K562 (cell line): Measurements from ENCODE around the gene MPL. TPM values are rescaled to one million over a fixed set of nuclear protein-coding genes. Genes with fewer than 3 reads are reported as not detected.

Source experiments
- ATAC-seq: fragments of 200-7000 bp; cut with Tn5 transposase; 3 replicates; pipeline ENCODE4 v1.9.1; 2020; ENCODE audit warnings: moderate library complexity
- BruUV-seq: library from RNA; stranded (reverse); fragments of 400-500 nt; replicated peaks from 2 replicates; lab custom pipeline; 2021; lab: Mats Ljungman, UMichigan
- CTCF ChIA-PET: fragments of 300-600 bp; formaldehyde crosslinking; extraction: SDS; loops from one replicate; lab custom pipeline; 2021; ENCODE audit warnings: low intra/inter-chr PET ratio; lab: Yijun Ruan, JAX
- POLR2A ChIA-PET: fragments of 300-600, 350-650 bp; sonication (Branson Sonifier 250); formaldehyde crosslinking; extraction: SDS; loops from one replicate; lab custom pipeline; 2021; ENCODE audit warnings: antibody characterized with exemption, inconsistent platforms; lab: Yijun Ruan, JAX
- DNase-seq, 4 experiments: peaks; one replicate each; pipeline versions ENCODE4 v3.0.0 to v3.0.0-alpha.2; 2011 to 2018; ENCODE audit warnings: low spot score in 3 of 4, mixed read lengths in 3 of 4; ENCODE audit errors: extremely low read depth in 1 of 4
- FAIRE-seq: peaks from 2 replicates; lab custom pipeline; 2011; peaks lifted over from hg19 to GRCh38; lab: Jason Lieb, UNC
- H2AFZ ChIP-seq: 2 replicates; pipeline ENCODE4 v1.6.0; 2011; ENCODE audit warnings: low read depth, low read length, control low read depth, inconsistent platforms
- H3K27ac ChIP-seq: fragments of 200-600 bp; 3 replicates; pipeline ENCODE4 v1.8.0; 2011; ENCODE audit warnings: low read depth, mild to moderate bottlenecking, control low read depth, inconsistent platforms, low read length, moderate library complexity, mixed read lengths; ENCODE audit errors: extremely low read depth
- H3K27me3 ChIP-seq, 2 experiments: fragments of 300-600 bp in 1 of 2; 2 replicates in 1 of 2; 3 replicates in 1 of 2; pipeline versions ENCODE4 v1.6.0 to v1.8.0; 2011; ENCODE audit warnings: inconsistent platforms in 2 of 2, low read length in 2 of 2, mild to moderate bottlenecking in 1 of 2, mixed read lengths in 1 of 2, moderate library complexity in 1 of 2; ENCODE audit not compliant: control insufficient read depth in 2 of 2, insufficient read depth in 2 of 2
- H3K36me3 ChIP-seq: fragments of 300-600 bp; 3 replicates; pipeline ENCODE4 v1.8.0; 2011; ENCODE audit warnings: mild to moderate bottlenecking, low read length, inconsistent platforms; ENCODE audit not compliant: control insufficient read depth, insufficient read depth
- H3K4me1 ChIP-seq, 2 experiments: fragments of 200-600 bp in 1 of 2; replicated peaks in 1 of 2; 2 replicates in 1 of 2; 3 replicates in 1 of 2; pipeline versions ENCODE4 v1.5.1 to v1.8.0; 2011; ENCODE audit warnings: inconsistent platforms in 2 of 2, low read length in 2 of 2, mild to moderate bottlenecking in 1 of 2, mixed read lengths in 1 of 2, moderate library complexity in 1 of 2; ENCODE audit not compliant: control insufficient read depth in 2 of 2, insufficient read depth in 2 of 2
- H3K4me2 ChIP-seq: 2 replicates; pipeline ENCODE4 v1.6.1; 2011; ENCODE audit warnings: low read length, control low read depth, inconsistent platforms, mixed read lengths; ENCODE audit not compliant: insufficient read depth
- H3K4me3 ChIP-seq: fragments of 200-600 bp; sonication (generic), shearing (Covaris generic); 2 replicates; pipeline ENCODE4 v1.5.1; 2016; ENCODE audit warnings: control low read depth, inconsistent platforms
- H3K79me2 ChIP-seq: fragments of 200-600 bp; 3 replicates; pipeline ENCODE4 v1.8.0; 2011; ENCODE audit warnings: low read length, inconsistent platforms; ENCODE audit not compliant: control insufficient read depth, insufficient read depth
- H3K9ac ChIP-seq, 2 experiments: 2 replicates each; pipeline versions ENCODE4 v1.6.0 to v1.6.1; 2011; ENCODE audit warnings: low read depth in 2 of 2, low read length in 2 of 2, control low read depth in 1 of 2, inconsistent platforms in 1 of 2, mild to moderate bottlenecking in 1 of 2, mixed read lengths in 1 of 2; ENCODE audit not compliant: insufficient read depth in 1 of 2
- H3K9me1 ChIP-seq: one replicate; pipeline ENCODE4 v1.6.0; 2011; ENCODE audit warnings: inconsistent platforms, mild to moderate bottlenecking, low read length, moderate library complexity; ENCODE audit not compliant: control insufficient read depth, insufficient read depth
- H3K9me3 ChIP-seq: replicated peaks from 2 replicates; pipeline ENCODE4 v1.5.1; 2011; ENCODE audit warnings: low read depth, low read length, inconsistent platforms; ENCODE audit not compliant: control insufficient read depth, insufficient read depth
- H4K20me1 ChIP-seq: replicated peaks from 2 replicates; pipeline ENCODE4 v1.6.1; 2011; ENCODE audit warnings: low read length, inconsistent platforms, mixed read lengths; ENCODE audit not compliant: control insufficient read depth, insufficient read depth
- ARID3B ChIP-seq: fragments of 250-450 bp; sonication (Bioruptor Pico); IDR thresholded peaks from 2 replicates; pipeline ENCODE4 v1.4.0; 2020; ENCODE audit warnings: borderline replicate concordance
- ETV1 ChIP-seq: fragments of 450-650 bp; conservative IDR thresholded peaks from 2 replicates; pipeline ENCODE4 v1.6.1; 2016; ENCODE audit warnings: missing genetic modification characterization, control low read depth, low read depth, missing compliant biosample characterization
- NBN ChIP-seq: fragments of 450-650 bp; IDR thresholded peaks from 2 replicates; pipeline ENCODE4 v1.6.1; 2016; ENCODE audit warnings: low read depth, mild to moderate bottlenecking
- POLR2AphosphoS5 ChIP-seq: IDR thresholded peaks from 2 replicates; pipeline ENCODE4 v1.6.1; 2011; ENCODE audit warnings: mild to moderate bottlenecking, low read depth, low read length, moderate library complexity; ENCODE audit not compliant: control insufficient read depth, insufficient read depth
- POLR2G ChIP-seq: fragments of 200-400 bp; formaldehyde crosslinking; IDR thresholded peaks from 2 replicates; pipeline ENCODE4 v1.6.1; 2017; ENCODE audit warnings: low read depth, mild to moderate bottlenecking, antibody characterized with exemption, low read length, moderate library complexity
- SFPQ ChIP-seq: fragments of 200-400 bp; formaldehyde crosslinking; IDR thresholded peaks from 2 replicates; pipeline ENCODE4 v1.6.1; 2017; ENCODE audit warnings: mild to moderate bottlenecking, low read depth, low read length, moderate library complexity
- ZBTB7A ChIP-seq: IDR thresholded peaks from 2 replicates; pipeline ENCODE4 v1.6.1; 2011; ENCODE audit warnings: low read depth, mild to moderate bottlenecking, low read length, moderate library complexity, borderline replicate concordance; ENCODE audit not compliant: control insufficient read depth
- ZNF589 ChIP-seq: fragments of 200-800 bp; sonication (Bioruptor generic); IDR thresholded peaks from 2 replicates; pipeline ENCODE4 v1.6.1; 2016; ENCODE audit warnings: low read depth, missing genetic modification characterization, missing compliant biosample characterization
- ZNF785 ChIP-seq: fragments of 250-450 bp; sonication (Bioruptor Pico); IDR thresholded peaks from 2 replicates; pipeline ENCODE4 v1.4.0; 2020; ENCODE audit warnings: mild to moderate bottlenecking
- WGBS: fragments of 100-300 bp; shearing (Covaris generic); methylation state at CpG from one replicate; pipeline ENCODE4 v1.1.6; 2016; ENCODE audit warnings: low coverage, mixed read lengths; ENCODE audit not compliant: insufficient coverage; ENCODE audit errors: missing lambda C conversion rate; 5-methylcytosine and 5-hydroxymethylcytosine counted together
- in situ Hi-C: fragments of 300-500 bp; cut with MboI; formaldehyde crosslinking; loops from 4 replicates; pipeline ENCODE4 v1.15.0; 2018; ENCODE audit warnings: inconsistent platforms, mixed read lengths
- intact Hi-C: fragments of 100-400 bp; cut with micrococcal nuclease; formaldehyde crosslinking; loops from 2 replicates; pipeline ENCODE4 v1.14.2; 2022
- polyA plus RNA-seq, 8 experiments: library from polyadenylated mRNA; depleted of rRNA in 4 of 8; stranded (reverse) in 5 of 8; unstranded in 3 of 8; fragments of >200 nt; fragmentation: Nextera tagmentation in 2 of 8; fragmentation: Illumina TruSeq in 1 of 8; extraction: Ambion mirVana in 2 of 8; extraction: Trizol in 1 of 8; gene quantifications; 2 replicates each; pipeline versions ENCODE4 v1.2.1 to v1.2.3, GENCODE V29; 2011 to 2014; ENCODE audit warnings: inconsistent platforms in 1 of 8, missing spikeins in 1 of 8
- total RNA-seq, 7 experiments: library from RNA; depleted of rRNA in 6 of 7; stranded (reverse); fragments of >200 nt in 6 of 7; fragmentation: Illumina TruSeq in 2 of 7; extraction: Trizol in 2 of 7; gene quantifications; 2 replicates each; pipeline versions ENCODE4 v1.2.1 to v1.2.3, GENCODE V29; 2011 to 2021; ENCODE audit warnings: low replicate concordance in 1 of 7

The MPL gene
- total and polyA plus RNA-seq, 9 of the 15 experiments (the other 6 are each of a cell fraction or from before 2014, with no cell fraction given), result not detected

GRCh38 chr1:43381612-43382011, 44.0 kb downstream of the MPL start:
- ChIA-PET CTCF (no interaction called here), POLR2A (interaction anchor here (0.6 to 2.3 kb wide), 7 partner anchors 8 to 272 kb away, joined by 3 to 10 read pairs (median 4); partner anchors contain the start of genes CDC20, MED8 and SZT2)
- Histone ChIP-seq H3K4me2 (no peak overlapping the region), H2AFZ (no peak overlapping the region), H3K79me2 (no peaks in the 10 kb centered on the region), H3K27ac (no peak overlapping the region), H3K9me1 (no peaks in the 10 kb centered on the region), H3K27me3 (no peaks in the 10 kb centered on the region), H4K20me1 (0 out of 2 replicates have a peak, but pooled peaks cover 8% of the 10 kb centered on the region), H3K9me3 (no peaks in the 10 kb centered on the region), H3K9ac (no peak overlapping the region), H3K36me3 (peaks cover 50% of the 10 kb centered on the region), H3K4me3 (no peak overlapping the region), H3K4me1 (no peaks in the 10 kb centered on the region)
- DNase-seq (no peak), ATAC-seq (peak; percentile 16; the same call in 2 of the 3 replicates), FAIRE-seq (no peak)
- in situ Hi-C loops (no loop called here), intact Hi-C loops (no loop called here)
- no TSS peak for BruUV-seq
- 25% methylated on average over 3 of the region's 3 CpGs for WGBS
- TF ChIP-seq NBN, result no peak
- peak; percentile 13; the same call in 1 of the 2 replicates for TF ChIP-seq POLR2AphosphoS5

GRCh38 chr1:43382027-43382779, 44.6 kb downstream of the MPL start:
- 58% methylated on average over 6 of the region's 6 CpGs for WGBS
- Histone ChIP-seq H2AFZ (no peak overlapping the region), H3K36me3 (peaks cover 56% of the 10 kb centered on the region), H4K20me1 (0 out of 2 replicates have a peak, but pooled peaks cover 8% of the 10 kb centered on the region), H3K4me3 (no peak overlapping the region), H3K27me3 (no peaks in the 10 kb centered on the region), H3K9me3 (no peaks in the 10 kb centered on the region), H3K79me2 (0 out of 3 replicates have a peak, but pooled peaks cover under 1% of the 10 kb centered on the region), H3K9me1 (no peaks in the 10 kb centered on the region), H3K9ac (peak overlapping the region in 1 of 2 experiments; percentile 31; a peak in 1 of 4 replicates), H3K27ac (no peak overlapping the region), H3K4me2 (no peak overlapping the region), H3K4me1 (no peaks in the 10 kb centered on the region)
- intact Hi-C loops (no loop called here), in situ Hi-C loops (no loop called here)
- ChIA-PET CTCF (interaction anchor here (0.6 kb wide), 1 partner anchor 100 kb away, joined by 3 read pairs; no protein-coding TSS in a partner anchor), POLR2A (interaction anchor here (0.6 to 2.3 kb wide), 10 partner anchors 8 to 273 kb away, joined by 3 to 10 read pairs (median 4); partner anchors contain the start of genes CDC20, MED8 and SZT2)
- no TSS peak for BruUV-seq
- FAIRE-seq (no peak), DNase-seq (no peak), ATAC-seq (peak; percentile 37)
- TF ChIP-seq ZBTB7A (no peak), ETV1 (tag) (no peak), POLR2G (no peak), ZNF785 (no peak), ARID3B (CRISPR knock-in tag) (no peak), ZNF589 (no peak), SFPQ (no peak)
